HCT116 (cell line): ENCODE results near the gene CYSRT1. TPM values are rescaled to one million over a fixed set of nuclear protein-coding genes. Genes with fewer than 3 reads are reported as not detected.

ENCODE experiments used
- ATAC-seq: fragments of 200-7000 bp; cut with Tn5 transposase; 2 replicates; pipeline ENCODE4 v1.9.1; 2020; ENCODE audit warnings: mild to moderate bottlenecking, moderate library complexity
- BruUV-seq: library from RNA; stranded (reverse); fragments of 400-500 nt; replicated peaks from 2 replicates; lab custom pipeline; 2021; lab: Mats Ljungman, UMichigan
- CTCF ChIA-PET: fragments of 300-600 bp; sonication (Branson Sonifier 250); formaldehyde crosslinking; loops from one replicate; lab custom pipeline; 2021; ENCODE audit warnings: antibody characterized with exemption; lab: Charles Lee
- POLR2A ChIA-PET: fragments of 300-600, 350-600 bp; sonication (Branson Sonifier 250); formaldehyde crosslinking; loops from one replicate; lab custom pipeline; 2021; ENCODE audit warnings: antibody characterized with exemption; lab: Charles Lee
- RAD21 ChIA-PET, 2 experiments: fragments of 300-600 bp; sonication (Branson Sonifier 250); formaldehyde crosslinking; loops; one replicate each; lab custom pipeline; 2023; ENCODE audit warnings: low total read pairs in 2 of 2; ENCODE audit not compliant: uncharacterized antibody in 2 of 2, unreplicated experiment in 2 of 2, low non-redundant PET in 1 of 2; lab: Charles Lee
- DNase-seq: peaks from one replicate; pipeline ENCODE4 v3.0.0-alpha.2; 2010; ENCODE audit warnings: low read depth, low spot score
- H2AFZ ChIP-seq: fragments of 200-600 bp; shearing (Covaris generic), sonication (generic); 2 replicates; pipeline ENCODE4 v1.6.1; 2017; ENCODE audit warnings: low read depth, mixed run types, mixed read lengths, antibody characterized with exemption, low read length; ENCODE audit not compliant: poor library complexity, severe bottlenecking
- H3K27ac ChIP-seq: 2 replicates; pipeline ENCODE4 v1.5.1; 2012; ENCODE audit warnings: low read depth, low read length
- H3K27me3 ChIP-seq: fragments of 200-600 bp; sonication (generic); 2 replicates; pipeline ENCODE4 v1.6.1; 2016; ENCODE audit warnings: mixed run types, low read length, mixed read lengths; ENCODE audit not compliant: insufficient read depth
- H3K36me3 ChIP-seq, 2 experiments: fragments of 200-500 bp in 1 of 2; fragments of 200-600 bp in 1 of 2; sonication (Bioruptor generic) in 1 of 2; sonication (generic) in 1 of 2; 2 replicates each; pipeline versions ENCODE4 v1.5.1 to v1.6.1; 2014 to 2016; ENCODE audit warnings: low read length in 2 of 2, inconsistent platforms in 1 of 2, mixed read lengths in 1 of 2, mixed run types in 1 of 2; ENCODE audit not compliant: insufficient read depth in 2 of 2, control insufficient read depth in 1 of 2
- H3K4me1 ChIP-seq, 2 experiments: fragments of 200-600 bp in 1 of 2; sonication (generic) in 1 of 2; 2 replicates each; pipeline versions ENCODE4 v1.5.1 to v1.6.1; 2012 to 2017; ENCODE audit warnings: low read length in 2 of 2, inconsistent platforms in 1 of 2, mild to moderate bottlenecking in 1 of 2, mixed read lengths in 1 of 2, mixed run types in 1 of 2, moderate library complexity in 1 of 2; ENCODE audit not compliant: insufficient read depth in 2 of 2, control insufficient read depth in 1 of 2
- H3K4me2 ChIP-seq: fragments of 200-600 bp; sonication (generic); 2 replicates; pipeline ENCODE4 v1.6.1; 2017; ENCODE audit warnings: mixed run types, low read length, mixed read lengths
- H3K4me3 ChIP-seq, 2 experiments: fragments of 200-600 bp in 1 of 2; sonication (generic) in 1 of 2; replicated peaks in 1 of 2; 2 replicates each; pipeline ENCODE4 v1.5.1; 2011 to 2016; ENCODE audit warnings: low read length in 2 of 2, control low read depth in 1 of 2, low read depth in 1 of 2, mild to moderate bottlenecking in 1 of 2, mixed read lengths in 1 of 2, mixed run types in 1 of 2
- H3K79me2 ChIP-seq: fragments of 200-600 bp; sonication (generic); 2 replicates; pipeline ENCODE4 v1.6.1; 2017; ENCODE audit warnings: mild to moderate bottlenecking, mixed run types, low read length, moderate library complexity, mixed read lengths; ENCODE audit not compliant: insufficient read depth
- H3K9ac ChIP-seq: fragments of 200-600 bp; sonication (generic); 2 replicates; pipeline ENCODE4 v1.6.1; 2016; ENCODE audit warnings: low read length, mixed read lengths
- H3K9me2 ChIP-seq: fragments of 200-600 bp; sonication (generic), shearing (Covaris generic); 2 replicates; pipeline ENCODE4 v1.6.1; 2017; ENCODE audit warnings: mixed run types, mild to moderate bottlenecking, moderate library complexity; ENCODE audit not compliant: insufficient read depth
- H3K9me3 ChIP-seq, 2 experiments: fragments of 200-500 bp in 1 of 2; fragments of 200-600 bp in 1 of 2; sonication (Bioruptor generic) in 1 of 2; sonication (generic) in 1 of 2; 2 replicates each; pipeline ENCODE4 v1.6.1; 2014 to 2017; ENCODE audit warnings: low read length in 2 of 2, mixed read lengths in 2 of 2, inconsistent platforms in 1 of 2, low read depth in 1 of 2, mild to moderate bottlenecking in 1 of 2, mixed run types in 1 of 2, moderate library complexity in 1 of 2; ENCODE audit not compliant: control insufficient read depth in 1 of 2, insufficient read depth in 1 of 2
- H4K20me1 ChIP-seq: fragments of 200-600 bp; sonication (generic), shearing (Covaris generic); 2 replicates; pipeline ENCODE4 v1.6.1; 2017; ENCODE audit warnings: mixed run types, mild to moderate bottlenecking, moderate library complexity; ENCODE audit not compliant: insufficient read depth
- EZH2 ChIP-seq: fragments of 200-600 bp; sonication (generic); IDR thresholded peaks from 2 replicates; pipeline ENCODE4 v1.6.1; 2017; ENCODE audit warnings: antibody characterized with exemption, mixed run types
- FOSL1 ChIP-seq: IDR thresholded peaks from 2 replicates; pipeline ENCODE4 v1.6.1; 2012; ENCODE audit warnings: low read depth
- JUND ChIP-seq: IDR thresholded peaks from 2 replicates; pipeline ENCODE4 v1.6.1; 2012
- MAX ChIP-seq: IDR thresholded peaks from 2 replicates; pipeline ENCODE4 v1.6.1; 2012
- SIN3A ChIP-seq: IDR thresholded peaks from 2 replicates; pipeline ENCODE4 v1.6.1; 2012; ENCODE audit warnings: low read depth
- YY1 ChIP-seq: IDR thresholded peaks from 2 replicates; pipeline ENCODE4 v1.6.1; 2011; ENCODE audit warnings: low read length, low read depth, moderate library complexity, mild to moderate bottlenecking; ENCODE audit not compliant: insufficient replicate concordance; ENCODE audit errors: extremely low read depth
- ZBTB33 ChIP-seq: IDR thresholded peaks from 2 replicates; pipeline ENCODE4 v1.6.1; 2011; ENCODE audit warnings: mild to moderate bottlenecking, low read length, moderate library complexity; ENCODE audit not compliant: insufficient replicate concordance; ENCODE audit errors: extremely low read depth
- ZFX ChIP-seq: fragments of 450-650 bp; IDR thresholded peaks from 2 replicates; pipeline ENCODE4 v1.6.1; 2017
- ZNF274 ChIP-seq: fragments of 200-500 bp; sonication (Bioruptor generic); IDR thresholded peaks from 2 replicates; pipeline ENCODE4 v1.6.1; 2014; ENCODE audit warnings: mild to moderate bottlenecking, low read depth, low read length, inconsistent platforms
- intact Hi-C: fragments of 100-400 bp; cut with micrococcal nuclease; formaldehyde crosslinking; loops from 2 replicates; pipeline ENCODE4 v1.10.0; 2022
- total RNA-seq: library from RNA; stranded (reverse); gene quantifications from one replicate; pipeline ENCODE4 v1.2.1, GENCODE V29; 2021; ENCODE audit not compliant: unreplicated experiment
- TF ChIP-seq, protein P1 (sequence below): IDR thresholded peaks from 2 replicates; pipeline ENCODE4 v1.6.1; 2012; ENCODE audit warnings: low read depth
- TF ChIP-seq, protein P2 (sequence below), 3 experiments: fragments of 200-600 bp in 1 of 3; sonication (generic) in 1 of 3; IDR thresholded peaks in 2 of 3; conservative IDR thresholded peaks in 1 of 3; 2 replicates each; pipeline ENCODE4 v1.5.1; 2012 to 2017; ENCODE audit warnings: low read depth in 2 of 3, low read length in 2 of 3, antibody characterized with exemption in 1 of 3, borderline replicate concordance in 1 of 3, control low read depth in 1 of 3, mild to moderate bottlenecking in 1 of 3, mixed read lengths in 1 of 3, mixed run types in 1 of 3, moderate library complexity in 1 of 3; ENCODE audit not compliant: insufficient read depth in 1 of 3
- TF ChIP-seq, protein P3 (sequence below): IDR thresholded peaks from 2 replicates; pipeline ENCODE4 v1.6.1; 2012

Gene CYSRT1
- total RNA-seq, 1 experiment from 2014 or later, result 4.3 TPM

DNA sequence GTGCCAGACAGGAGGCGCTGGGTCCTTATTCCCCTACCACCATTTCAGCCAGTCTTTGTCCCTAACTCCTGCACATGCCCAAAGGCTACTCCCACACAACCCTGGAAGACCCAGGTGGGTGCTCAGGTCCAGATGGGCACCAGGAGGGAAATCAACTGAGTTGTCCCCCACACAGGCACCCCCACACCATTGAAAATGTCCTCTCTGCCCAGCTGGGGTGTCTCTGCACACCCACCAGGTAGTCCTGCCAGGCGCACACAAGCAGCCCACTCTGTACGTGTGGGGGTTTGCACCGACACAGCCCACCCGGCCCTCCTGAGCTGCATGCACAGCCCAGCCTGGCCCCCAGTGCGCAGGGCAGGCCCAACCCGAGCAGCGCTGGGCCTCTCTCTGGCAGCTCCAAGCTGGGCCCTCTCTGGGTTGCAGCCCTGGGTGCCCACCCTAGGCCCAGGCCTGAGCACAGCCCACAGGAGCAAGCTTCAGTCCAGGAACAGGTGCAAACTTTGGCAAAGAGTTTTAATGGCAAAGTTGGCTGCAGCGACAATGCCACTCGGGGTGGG is 5.1 kb upstream of the CYSRT1 start:
- no peaks in the 10 kb centered on the region for H3K9me3 ChIP-seq
- BruUV-seq, result no TSS peak
- intact Hi-C loops, result loop anchor here (10.0 kb wide), 1 partner anchor 435 kb away; no protein-coding TSS in a partner anchor
- no peak overlapping the region for H2AFZ ChIP-seq
- ATAC-seq, result no peak
- H4K20me1 ChIP-seq, result no peaks in the 10 kb centered on the region
- DNase-seq, result no peak
- CTCF ChIA-PET, result interaction anchor here (1.1 kb wide), 1 partner anchor 69 kb away, joined by 4 read pairs; no protein-coding TSS in a partner anchor
- TF ChIP-seq ZBTB33 (no peak), ZNF274 (no peak), EZH2 (no peak), JUND (no peak), SIN3A (no peak), YY1 (no peak), FOSL1 (no peak), ZFX (no peak), MAX (no peak)
- TF ChIP-seq, protein P1, sequence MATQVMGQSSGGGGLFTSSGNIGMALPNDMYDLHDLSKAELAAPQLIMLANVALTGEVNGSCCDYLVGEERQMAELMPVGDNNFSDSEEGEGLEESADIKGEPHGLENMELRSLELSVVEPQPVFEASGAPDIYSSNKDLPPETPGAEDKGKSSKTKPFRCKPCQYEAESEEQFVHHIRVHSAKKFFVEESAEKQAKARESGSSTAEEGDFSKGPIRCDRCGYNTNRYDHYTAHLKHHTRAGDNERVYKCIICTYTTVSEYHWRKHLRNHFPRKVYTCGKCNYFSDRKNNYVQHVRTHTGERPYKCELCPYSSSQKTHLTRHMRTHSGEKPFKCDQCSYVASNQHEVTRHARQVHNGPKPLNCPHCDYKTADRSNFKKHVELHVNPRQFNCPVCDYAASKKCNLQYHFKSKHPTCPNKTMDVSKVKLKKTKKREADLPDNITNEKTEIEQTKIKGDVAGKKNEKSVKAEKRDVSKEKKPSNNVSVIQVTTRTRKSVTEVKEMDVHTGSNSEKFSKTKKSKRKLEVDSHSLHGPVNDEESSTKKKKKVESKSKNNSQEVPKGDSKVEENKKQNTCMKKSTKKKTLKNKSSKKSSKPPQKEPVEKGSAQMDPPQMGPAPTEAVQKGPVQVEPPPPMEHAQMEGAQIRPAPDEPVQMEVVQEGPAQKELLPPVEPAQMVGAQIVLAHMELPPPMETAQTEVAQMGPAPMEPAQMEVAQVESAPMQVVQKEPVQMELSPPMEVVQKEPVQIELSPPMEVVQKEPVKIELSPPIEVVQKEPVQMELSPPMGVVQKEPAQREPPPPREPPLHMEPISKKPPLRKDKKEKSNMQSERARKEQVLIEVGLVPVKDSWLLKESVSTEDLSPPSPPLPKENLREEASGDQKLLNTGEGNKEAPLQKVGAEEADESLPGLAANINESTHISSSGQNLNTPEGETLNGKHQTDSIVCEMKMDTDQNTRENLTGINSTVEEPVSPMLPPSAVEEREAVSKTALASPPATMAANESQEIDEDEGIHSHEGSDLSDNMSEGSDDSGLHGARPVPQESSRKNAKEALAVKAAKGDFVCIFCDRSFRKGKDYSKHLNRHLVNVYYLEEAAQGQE, result no peak
- TF ChIP-seq, protein P2, sequence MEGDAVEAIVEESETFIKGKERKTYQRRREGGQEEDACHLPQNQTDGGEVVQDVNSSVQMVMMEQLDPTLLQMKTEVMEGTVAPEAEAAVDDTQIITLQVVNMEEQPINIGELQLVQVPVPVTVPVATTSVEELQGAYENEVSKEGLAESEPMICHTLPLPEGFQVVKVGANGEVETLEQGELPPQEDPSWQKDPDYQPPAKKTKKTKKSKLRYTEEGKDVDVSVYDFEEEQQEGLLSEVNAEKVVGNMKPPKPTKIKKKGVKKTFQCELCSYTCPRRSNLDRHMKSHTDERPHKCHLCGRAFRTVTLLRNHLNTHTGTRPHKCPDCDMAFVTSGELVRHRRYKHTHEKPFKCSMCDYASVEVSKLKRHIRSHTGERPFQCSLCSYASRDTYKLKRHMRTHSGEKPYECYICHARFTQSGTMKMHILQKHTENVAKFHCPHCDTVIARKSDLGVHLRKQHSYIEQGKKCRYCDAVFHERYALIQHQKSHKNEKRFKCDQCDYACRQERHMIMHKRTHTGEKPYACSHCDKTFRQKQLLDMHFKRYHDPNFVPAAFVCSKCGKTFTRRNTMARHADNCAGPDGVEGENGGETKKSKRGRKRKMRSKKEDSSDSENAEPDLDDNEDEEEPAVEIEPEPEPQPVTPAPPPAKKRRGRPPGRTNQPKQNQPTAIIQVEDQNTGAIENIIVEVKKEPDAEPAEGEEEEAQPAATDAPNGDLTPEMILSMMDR (IDR thresholded peaks at IDR 0.05 in 2 of 3, conservative IDR thresholded peaks at IDR 0.05 in 1 of 3; ENCODE audit: borderline replicate concordance in 1 of 3, insufficient read depth in 1 of 3, low read depth in 2 of 3, low read length in 2 of 3), result no peak
- TF ChIP-seq, protein P3, sequence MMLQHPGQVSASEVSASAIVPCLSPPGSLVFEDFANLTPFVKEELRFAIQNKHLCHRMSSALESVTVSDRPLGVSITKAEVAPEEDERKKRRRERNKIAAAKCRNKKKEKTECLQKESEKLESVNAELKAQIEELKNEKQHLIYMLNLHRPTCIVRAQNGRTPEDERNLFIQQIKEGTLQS, result no peak
- POLR2A ChIA-PET, result interaction anchor here (1.0 kb wide), 1 partner anchor 19 kb away, joined by 3 read pairs; the partner anchor contains the start of gene TPRN
- H3K4me1 ChIP-seq, result peaks cover 35 to 67% of the 10 kb centered on the region in 2 experiments
- RAD21 ChIA-PET, result no interaction called here
- 0 out of 2 replicates have a peak overlapping the region, but pooled peaks have one; percentile 77 for H3K4me2 ChIP-seq
- no peaks in the 10 kb centered on the region for H3K27me3 ChIP-seq
- H3K9me2 ChIP-seq, result no peaks in the 10 kb centered on the region
- H3K36me3 ChIP-seq, result no peaks in the 10 kb centered on the region
- H3K4me3 ChIP-seq, result no peak overlapping the region
- H3K79me2 ChIP-seq, result no peaks in the 10 kb centered on the region
- H3K9ac ChIP-seq, result no peak overlapping the region
- H3K27ac ChIP-seq, result peak overlapping the region; percentile 94; the same call in 1 of the 2 replicates
